Stimulated activated CD8-positive, alpha-beta memory T cell treated with anti-CD3 and anti-CD28 coated beads, Interleukin-12 subunit alpha, Interleukin-12 subunit beta, amount 100 ng/mL, for 1 hour (primary cell): ENCODE results near the gene RBBP9.
A peak's percentile ranks its signal among the peaks of the same experiment; 100 is the strongest.
"Not testable (repeated sequence)": the region's sequence is repeated elsewhere in the genome, so short reads cannot be mapped to it uniquely, and the experiment has no call there.

Source experiments
- DNase-seq: peaks from one replicate; pipeline ENCODE4 v3.0.0-alpha.2; 2020; ENCODE audit warnings: low read depth

Gene RBBP9

DNA sequence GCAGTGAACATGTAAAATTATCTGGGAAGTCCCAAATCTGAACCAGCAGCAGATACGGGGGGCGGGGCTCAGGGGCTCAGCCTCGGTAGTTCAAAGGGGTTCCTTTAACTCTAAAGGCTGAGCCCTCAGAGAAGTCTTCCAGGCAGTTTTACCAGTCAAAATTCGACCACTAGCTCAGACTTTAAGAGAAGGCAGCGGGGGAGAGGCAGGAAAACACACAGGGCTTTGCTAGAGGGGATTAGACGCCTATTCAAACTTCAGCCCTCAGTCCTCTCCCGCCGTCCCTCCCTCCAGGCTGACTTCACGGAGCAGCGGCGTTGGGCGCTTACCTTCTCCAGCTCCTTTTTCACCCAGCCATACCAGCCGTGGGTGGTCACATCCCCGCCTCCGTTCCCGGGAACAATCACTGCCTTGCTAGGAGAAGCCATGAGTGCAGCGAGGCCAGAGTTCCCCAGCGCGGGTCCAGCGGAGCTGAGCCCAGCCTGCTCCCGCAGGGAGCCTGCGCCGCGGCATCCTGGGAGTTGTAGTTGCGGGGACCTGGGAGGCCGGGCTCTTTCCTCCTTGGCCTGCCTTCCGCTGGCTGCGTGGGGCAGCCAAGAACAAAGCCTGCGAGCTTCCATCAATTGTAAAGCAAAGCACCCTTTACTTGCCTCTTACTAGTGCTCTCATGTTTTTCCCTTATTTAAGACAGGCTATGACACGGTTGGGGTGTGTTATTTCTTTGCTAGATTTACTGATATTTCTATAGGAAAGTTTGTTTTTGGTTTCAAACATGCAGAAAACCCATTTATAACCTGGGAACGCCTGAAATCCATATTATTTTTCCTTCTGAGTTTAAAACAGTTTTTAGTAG lies at the start of gene RBBP9:
RBBP9 (minus strand) TSS at position 486 of the 853 bp plus-strand sequence; CDS start at position 428, 58 bp downstream.
- peak; percentile 53 for DNase-seq

DNA sequence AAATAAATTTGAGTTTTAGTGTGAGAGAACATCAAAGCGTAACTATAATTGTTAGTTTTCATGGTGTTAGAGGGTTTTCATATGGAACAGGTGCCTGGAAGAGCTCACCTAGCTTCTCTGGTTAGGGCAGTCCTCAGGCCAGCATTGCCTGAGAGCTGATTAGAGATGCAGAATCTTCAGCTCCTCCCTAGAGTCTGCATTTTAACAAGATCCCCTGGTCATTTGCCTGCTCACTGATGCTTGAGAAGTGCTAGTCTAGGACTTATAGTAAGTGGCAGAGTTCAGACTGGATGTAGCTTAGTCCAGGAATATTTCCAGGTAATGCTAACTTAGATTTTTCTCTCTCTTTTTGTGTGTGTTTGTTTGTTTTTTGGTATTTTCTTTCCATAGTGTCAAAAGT lies 48.5 kb upstream of the RBBP9 start:
- DNase-seq, result no peak

DNA sequence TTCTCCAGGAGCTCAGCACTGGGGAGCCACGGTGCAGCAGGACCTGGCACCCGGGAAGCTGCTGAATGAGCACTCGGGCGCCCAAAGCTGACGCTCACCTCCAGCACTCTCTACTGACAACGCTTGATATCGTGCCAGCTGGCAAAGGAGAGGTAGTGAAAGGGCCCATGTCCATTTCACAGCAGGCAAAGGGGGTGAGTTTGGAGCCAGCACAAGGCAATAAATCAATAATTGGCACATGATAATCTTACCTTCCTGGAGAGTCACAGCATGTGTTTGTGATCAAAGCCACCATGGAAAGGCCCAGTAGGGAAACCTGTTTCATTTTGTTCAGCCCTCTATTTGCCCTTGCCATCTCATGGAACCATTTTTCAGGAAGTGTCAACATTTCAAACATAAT lies 46.9 kb upstream of the RBBP9 start:
- DNase-seq, result no peak

DNA sequence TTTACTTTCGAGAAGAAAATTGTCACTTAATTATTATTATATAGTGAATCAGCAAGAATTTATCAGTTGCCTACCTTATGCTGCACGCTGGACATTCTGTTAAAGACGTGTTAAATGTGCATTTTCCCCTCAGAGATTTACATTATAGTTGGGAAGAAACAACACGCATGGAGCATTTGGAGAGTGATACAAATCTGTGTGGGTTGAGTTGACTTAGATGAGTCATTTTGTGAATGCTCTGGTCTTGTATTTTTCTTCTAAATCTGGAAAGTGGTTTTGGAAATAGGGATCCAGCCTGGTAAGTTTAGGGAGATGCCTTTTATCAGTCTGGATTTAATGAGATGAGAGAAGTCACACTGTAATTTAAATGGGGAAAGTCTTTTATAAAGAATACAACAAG lies 46.2 kb upstream of the RBBP9 start:
- DNase-seq, result no peak

DNA sequence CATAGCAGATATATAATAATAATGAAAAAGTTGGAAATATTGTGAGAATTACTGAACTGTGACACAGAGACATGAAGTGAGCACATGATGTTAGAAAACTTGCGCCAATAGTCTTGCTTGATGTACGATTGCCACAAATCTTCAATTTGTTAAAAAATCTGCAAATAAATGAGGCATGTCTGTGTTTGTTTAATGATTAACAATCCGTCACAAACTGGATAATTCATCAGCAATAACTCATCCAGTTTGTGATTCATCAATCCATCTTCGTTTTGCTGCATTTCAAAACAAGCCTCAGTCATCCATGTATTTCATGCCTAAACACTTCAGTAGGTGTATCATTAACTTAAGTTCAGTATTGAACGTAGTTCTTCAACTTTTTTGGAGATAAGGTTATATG lies 44.7 kb upstream of the RBBP9 start:
- DNase-seq, result no peak

DNA sequence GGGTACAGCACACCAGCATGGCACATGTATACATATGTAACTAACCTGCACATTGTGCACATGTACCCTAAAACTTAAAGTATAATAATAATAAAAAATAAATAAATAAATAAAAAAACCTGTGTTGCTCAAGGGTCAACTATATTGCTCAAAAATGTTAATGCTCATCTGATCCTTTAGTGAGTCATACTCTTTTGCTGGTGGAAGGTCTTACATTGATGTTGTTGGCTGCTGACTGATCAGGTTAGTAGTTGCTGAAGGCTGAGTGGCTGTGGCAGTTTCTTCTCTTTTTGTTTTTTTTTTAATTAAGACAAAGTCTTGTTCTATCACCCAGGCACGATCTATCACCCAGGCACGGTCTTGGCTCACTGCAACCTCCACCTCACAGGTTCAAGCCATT lies 40.6 kb upstream of the RBBP9 start:
- DNase-seq, result no peak

DNA sequence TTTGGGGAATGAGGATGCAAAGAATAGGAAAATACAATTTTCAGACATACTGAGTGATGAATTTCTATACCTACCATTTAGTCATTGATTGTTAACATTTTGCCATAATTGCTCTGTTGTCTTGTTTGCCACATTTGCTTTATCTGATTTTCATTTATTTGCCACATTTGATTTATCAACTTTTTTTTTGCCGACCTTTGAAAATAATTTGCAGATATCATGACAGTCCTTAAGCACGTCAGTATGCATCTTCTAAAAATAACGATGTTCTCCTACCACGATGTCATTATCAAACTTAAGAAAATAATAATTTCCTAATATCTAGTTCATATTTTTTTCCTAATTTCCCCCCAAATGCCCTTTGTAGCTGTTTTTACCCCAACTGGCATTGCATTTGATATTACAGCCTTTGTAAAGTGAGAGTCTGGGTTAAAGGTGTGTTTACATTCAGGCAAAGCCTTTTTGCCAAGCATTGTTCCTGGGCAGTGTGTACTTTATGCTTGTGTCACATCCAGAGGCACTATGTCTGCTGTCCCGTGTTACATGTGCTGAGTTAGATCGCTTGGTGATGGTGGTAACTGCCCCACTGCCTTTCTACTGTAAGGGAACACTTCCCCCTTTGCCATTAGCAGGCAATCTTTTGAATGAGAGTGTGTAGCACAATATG lies 37.1 kb upstream of the RBBP9 start:
- DNase-seq, result no peak

DNA sequence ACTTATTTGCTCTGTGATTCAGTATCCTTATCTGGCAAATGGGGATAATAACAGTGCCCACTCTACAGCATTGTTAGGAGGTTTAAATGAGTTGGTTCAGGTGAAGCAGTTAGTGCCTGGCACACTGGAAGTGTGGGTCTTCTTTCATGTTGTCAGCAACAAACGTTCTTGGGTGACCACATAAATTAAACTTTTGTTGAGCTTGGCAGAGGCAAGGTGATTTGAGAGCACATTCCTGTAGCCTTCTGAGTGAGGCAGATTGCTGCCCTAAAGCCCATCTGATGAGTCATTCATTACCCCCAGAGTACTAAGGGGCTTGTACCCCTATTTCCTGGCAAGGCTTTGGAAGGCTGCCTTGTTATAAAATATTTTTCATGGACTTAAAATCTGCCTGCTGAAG lies 36.5 kb upstream of the RBBP9 start:
- no peak for DNase-seq

DNA sequence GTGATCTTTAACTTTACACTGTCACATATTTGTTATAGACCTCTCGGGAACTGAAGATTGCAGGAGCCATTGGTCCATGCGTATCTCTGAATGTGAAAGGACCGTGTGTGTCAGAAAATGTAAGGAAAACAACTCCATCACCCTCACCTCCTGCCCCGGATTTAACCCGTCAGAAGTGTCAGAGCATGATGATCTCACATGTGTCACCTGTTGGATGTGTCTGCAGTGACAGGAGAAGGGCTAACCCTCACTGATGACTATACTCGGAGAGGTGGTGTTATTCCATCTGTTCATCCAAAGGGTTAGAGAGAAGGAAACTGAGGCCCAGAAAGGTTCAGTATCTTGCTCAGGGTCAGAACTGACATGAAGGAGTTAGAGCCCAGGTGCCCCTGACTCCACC lies 35.6 kb upstream of the RBBP9 start:
- no peak for DNase-seq

DNA sequence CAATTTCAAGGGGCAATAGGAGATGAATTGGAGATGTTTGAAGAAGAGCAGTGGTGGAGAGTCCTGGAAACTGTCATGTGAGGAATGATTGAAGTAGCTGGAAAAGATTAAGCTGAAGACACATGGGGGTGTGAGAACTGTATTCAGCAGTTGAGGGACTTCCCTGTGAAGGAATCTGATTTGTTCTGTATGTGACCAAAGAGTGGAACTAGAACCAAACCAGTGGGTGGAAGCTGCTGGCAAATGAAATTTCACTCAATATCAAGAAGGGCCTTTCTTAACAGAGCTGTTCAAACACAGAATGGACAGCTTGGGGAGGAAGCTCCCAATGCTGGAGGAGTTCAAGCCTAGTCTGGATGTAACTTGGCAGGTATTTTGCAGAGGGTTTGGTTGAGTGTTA lies 32.0 kb upstream of the RBBP9 start:
- no peak for DNase-seq

DNA sequence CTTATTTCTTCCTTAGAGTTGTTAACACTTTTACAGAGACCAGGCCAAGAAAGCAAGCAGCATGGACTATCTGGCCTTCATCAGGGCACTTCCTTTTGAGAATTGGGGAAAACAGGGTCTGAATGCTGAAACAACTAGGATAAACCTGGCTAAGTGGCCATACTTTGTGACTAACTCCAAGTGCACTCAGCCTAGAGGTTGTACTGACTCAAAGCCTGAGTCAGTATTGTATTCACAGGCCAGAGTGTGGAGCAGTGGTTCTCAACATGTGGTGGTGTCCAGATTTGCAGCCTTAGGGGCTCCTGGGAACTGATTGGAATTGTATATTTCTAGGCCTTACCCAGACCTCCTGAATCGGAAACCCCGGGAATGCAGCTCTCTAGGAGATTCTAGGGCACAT lies 30.8 kb upstream of the RBBP9 start:
- DNase-seq, result no peak

DNA sequence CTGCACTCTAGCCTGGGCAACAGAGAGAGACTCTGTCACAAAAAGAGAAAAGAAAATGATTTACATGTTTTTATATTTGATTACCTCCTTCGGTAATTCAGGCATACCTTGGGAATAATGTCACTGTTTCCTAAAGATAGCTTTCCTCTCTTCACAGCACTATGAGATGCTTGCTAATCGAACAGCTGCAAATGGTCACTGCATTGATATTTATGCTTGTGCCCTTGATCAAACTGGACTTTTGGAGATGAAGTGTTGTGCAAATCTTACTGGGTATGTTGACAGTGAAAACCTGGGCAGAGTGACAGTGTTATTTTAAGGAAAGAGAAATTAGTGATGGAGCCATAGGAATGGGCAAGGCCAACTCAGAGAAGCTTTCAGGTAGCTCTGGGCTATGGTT lies 30.3 kb upstream of the RBBP9 start:
- DNase-seq, result no peak

DNA sequence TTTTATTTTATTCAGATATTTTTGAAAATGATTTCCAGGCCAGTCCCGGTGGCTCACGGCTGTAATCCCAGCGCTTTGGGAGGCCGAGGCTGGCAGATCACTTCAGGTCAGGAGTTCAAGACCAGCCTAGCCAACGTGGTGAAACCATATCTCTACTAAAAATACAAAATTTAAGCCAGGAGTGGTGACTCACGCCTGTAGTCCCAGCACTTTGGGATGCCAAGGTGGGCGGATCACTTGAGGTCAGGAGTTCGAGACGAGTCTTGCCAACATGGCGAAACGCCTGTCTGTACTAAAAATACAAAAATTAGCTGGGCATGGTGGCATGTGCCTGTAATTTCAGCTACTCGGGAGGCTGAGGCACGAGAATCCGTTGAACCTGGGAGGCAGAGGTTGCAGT lies 29.7 kb upstream of the RBBP9 start:
- DNase-seq, result not testable (repeated sequence)

DNA sequence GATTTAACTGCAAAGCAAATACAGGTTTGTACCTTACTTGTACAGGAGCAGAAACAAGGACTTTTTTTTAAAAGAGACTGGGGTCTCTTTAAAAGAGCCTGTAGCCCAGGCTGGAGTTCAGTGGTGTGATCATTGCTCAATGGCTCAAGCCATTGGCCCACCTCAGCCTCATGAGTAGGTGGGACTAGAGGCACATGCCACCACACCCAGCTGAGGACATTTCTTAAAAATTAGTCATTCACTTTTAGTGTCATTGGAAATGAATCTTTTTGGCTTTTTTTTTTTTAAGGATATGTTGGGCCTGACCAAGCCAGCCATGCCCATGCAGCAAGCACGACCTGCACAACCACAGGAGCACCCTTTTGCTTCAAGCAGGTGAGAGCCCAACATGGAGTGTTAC lies 27.6 kb upstream of the RBBP9 start:
- DNase-seq, result no peak

DNA sequence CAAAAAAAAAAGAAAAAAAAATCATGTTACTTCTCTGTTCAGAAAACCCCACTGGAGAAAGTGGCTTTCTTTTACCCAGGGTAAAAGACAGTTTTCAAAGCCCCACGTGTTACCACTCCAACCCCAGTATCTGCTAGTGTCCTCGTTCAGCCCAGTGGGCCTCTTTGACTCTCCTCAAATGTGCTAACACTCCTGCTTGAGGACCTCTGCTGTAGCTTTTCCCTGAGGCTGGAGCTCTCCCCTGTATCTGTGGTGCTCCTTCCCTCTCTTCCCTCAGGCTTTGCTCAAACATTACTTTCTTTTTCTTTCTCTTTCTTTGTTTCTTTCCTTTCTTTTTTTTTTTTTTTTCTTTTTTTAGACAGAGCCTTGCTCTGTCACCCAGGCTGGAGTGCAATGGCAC lies 26.0 kb upstream of the RBBP9 start:
- DNase-seq, result no peak

DNA sequence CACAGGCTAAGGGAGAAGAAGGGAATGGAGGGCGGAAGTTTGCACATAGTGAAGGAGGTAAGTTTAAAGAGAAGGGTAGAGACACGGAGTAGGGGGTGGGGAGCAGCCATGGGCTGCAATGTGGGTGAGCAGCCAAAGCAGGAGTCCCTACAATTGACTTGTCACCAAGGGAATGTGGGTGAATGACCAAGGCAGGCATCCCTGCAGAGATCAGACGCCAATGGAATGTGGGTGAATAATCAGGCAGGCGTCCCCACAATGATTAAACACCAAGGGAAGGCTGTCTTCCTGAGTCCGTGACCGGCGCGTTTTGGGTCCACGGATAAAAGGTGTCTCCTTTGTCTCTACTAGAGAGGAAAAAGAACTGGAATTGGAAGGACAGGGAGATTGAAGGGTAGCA lies 25.0 kb upstream of the RBBP9 start:
- not testable (repeated sequence) for DNase-seq

DNA sequence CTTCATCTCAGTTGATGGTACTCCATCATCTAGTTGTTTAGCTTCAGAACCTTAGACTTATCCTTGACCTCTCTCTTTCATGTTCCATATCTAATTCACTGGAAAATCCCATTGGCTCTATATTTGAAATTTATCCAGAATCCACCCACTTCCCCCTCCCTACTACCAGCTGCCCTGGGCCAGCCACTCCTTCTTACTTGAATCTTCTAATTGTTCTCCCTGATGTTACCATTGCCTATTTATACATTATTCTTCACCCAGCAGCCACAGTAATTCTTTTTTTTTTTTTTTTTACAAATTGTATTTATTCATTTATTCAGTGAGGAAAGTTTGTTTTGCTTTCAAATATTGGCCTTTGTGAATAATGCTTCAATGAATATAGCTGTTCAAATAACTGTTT lies 18.9 kb upstream of the RBBP9 start:
- no peak for DNase-seq

DNA sequence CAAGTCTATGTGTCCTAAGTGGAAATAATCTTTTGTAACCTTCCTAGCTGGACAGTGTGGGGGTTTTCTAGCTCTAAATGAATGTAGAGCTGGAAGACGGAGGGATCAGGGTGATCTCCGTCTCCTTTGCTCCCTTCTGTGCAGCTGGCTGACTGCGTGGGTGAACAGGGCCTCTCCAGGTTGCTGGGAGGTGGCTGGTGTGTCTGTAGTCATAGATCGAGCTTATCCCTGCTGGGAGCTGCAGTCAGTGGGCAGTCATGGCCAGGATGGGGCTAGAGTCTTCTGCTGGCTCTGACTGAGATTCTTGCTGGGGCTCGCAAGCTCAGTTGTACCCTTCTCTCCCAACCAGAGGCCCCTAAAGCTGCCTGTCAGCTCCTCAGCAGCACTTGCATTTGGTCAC lies 17.1 kb upstream of the RBBP9 start:
- DNase-seq, result no peak

DNA sequence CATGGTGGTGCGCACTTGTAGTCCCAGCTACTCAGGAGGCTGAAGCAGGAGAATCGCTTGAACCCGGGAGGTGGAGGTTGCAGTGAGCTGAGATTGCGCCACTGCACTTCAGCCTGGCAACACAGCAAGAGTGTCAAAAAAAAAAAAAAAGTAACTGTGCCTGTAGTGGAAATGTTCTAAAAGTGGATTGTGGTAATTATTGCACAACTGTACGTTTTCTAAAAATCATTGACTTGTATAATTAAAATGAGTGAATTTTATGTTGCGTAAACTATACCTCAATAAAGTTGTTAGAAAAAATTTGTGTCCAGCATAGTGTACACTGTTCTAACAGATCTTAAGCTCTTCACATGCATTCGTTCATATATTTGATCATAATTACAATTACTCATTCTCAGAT lies 16.2 kb upstream of the RBBP9 start:
- DNase-seq, result no peak

DNA sequence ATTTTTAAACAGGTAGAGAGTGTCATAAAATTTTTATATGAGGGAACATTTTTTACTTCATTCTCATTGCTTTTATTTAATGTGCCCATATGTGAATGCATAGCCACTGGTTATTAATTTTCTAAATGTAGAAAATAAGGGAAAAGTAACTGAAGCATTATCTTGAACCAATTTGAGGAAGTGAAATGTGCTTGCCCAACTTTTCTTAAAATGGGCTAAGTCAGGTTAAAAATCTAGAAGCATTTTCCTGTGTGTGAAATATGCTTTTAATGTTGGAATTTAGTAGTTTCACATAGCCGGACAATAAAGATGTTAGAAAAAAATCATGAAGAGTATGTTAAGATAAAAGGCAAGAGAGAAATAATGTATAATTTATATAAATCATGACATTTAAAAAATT lies 14.5 kb upstream of the RBBP9 start:
- DNase-seq, result no peak

DNA sequence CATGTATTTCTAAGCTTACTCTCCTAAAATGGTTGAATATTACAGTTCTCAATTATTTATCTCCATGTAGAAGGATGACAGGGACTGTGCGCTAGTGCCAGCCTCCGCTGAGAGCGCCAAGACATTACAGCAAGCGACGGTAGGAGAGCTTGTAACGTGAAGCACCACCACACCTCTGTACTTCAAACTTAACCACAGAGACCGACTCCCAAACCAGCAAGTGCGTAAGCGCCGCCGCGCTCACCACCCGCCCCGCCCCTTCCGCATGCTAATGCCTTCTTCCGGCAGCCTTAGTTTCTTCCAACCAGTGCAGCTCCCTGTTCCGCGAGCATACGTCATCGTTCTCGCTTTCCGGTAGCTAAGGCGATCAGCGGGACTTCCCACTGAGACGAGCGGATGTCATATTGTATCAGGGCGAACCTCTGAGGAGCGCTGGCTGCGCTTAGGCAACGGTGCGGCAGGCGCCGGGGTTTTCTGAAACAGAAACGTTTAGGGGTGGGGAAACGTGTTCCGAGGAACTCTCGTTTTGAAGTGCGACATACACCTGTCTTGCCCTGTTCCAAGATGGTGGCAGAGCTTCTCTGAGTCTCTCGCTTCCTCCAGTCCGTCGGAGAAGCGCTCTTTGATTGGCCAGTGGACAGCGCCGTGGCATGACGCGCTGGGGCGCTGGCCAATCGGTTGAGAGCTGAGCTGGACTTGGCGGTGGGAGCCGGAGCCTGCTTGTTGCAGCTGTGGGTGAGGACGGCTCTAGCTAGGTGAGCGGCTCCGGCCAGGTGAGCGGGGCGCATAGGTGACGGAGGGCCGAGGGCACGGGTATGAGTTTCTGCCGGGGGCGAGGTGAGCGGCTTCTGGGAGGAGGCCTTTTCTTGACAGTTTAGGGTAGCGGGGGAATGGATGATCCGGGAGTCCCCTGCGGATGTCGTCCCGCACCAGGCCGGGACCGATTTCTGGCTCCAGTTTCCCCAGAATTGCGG lies 10.5 kb upstream of the RBBP9 start, which contains the start of gene SEC23B:
SEC23B (plus strand) TSS at position 723 of the 974 bp plus-strand sequence. CDS start 2,896 bp downstream, outside the sequence.
- peak; percentile 97 for DNase-seq

DNA sequence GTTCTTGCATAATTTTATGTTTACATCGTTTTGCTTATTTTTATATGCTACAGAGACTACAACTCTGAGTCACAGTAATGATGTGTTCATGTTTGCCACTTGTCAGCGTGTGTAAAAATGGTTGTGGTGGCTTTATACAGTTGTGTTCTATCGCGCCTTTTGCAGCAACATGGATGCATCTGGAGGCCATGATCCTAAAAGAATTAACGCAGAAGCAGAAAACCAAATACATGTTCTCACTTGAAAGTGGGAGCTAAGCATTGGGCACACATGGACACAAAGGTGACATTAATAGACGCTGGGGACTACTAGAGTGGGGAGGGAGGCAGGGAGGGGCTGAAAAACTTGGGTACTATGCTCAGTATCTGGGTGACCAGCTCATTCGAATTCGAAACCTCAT lies 9.7 kb upstream of the RBBP9 start:
- no peak for DNase-seq
